OCI-LY7 (cell line): ENCODE data around the gene GPR25.

ENCODE experiments used
- CTCF ChIP-seq: fragments of 200-600 bp; sonication (generic); conservative IDR thresholded peaks from 2 replicates; pipeline ENCODE4 v1.5.1; 2014; ENCODE audit warnings: mild to moderate bottlenecking, antibody characterized with exemption, low read length, moderate library complexity, mixed read lengths
- EZH2phosphoT487 ChIP-seq: fragments of 200-600 bp; sonication (generic); IDR thresholded peaks from 2 replicates; pipeline ENCODE4 v1.6.1; 2018; ENCODE audit warnings: low read depth, borderline replicate concordance, mild to moderate bottlenecking, mixed run types, antibody characterized with exemption, low read length, moderate library complexity, mixed read lengths

GRCh38 chr1:200899954-200900867 lies 27.4 kb downstream of the GPR25 start:
- TF ChIP-seq CTCF (no peak), EZH2phosphoT487 (no peak)
